AG09309 (cell line): ENCODE results near the gene NATD1.

Experiments
- DNase-seq: peaks from one replicate; pipeline ENCODE4 v3.0.0-alpha.2; 2010; ENCODE audit warnings: low read depth
- H3K4me3 ChIP-seq: 2 replicates; pipeline ENCODE4 v1.5.1; 2011; ENCODE audit warnings: mild to moderate bottlenecking, low read depth, low read length, moderate library complexity; ENCODE audit not compliant: control insufficient read depth
- TF ChIP-seq, protein P1 (sequence below): IDR thresholded peaks from 2 replicates; pipeline ENCODE4 v1.5.1; 2011; ENCODE audit warnings: mild to moderate bottlenecking, low read depth, low read length, inconsistent platforms; ENCODE audit not compliant: insufficient read depth, control insufficient read depth; ENCODE audit errors: missing control alignments

NATD1 gene

DNA sequence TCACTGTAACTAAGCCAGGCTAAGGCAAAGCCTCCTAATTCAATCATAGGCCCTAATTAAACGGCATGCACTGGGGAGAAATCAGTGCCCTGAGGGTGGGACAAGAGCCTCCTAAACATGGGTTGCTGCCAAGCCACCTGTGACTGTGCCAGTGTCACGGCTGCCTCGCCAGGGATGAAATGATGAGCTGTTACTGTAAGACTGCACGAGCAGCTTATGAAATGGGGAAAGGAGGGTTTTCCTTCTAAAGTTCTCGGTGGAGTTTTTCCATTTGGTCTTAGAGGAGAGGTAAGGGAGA, 52.0 kb downstream of the NATD1 start:
- TF ChIP-seq, protein P1, sequence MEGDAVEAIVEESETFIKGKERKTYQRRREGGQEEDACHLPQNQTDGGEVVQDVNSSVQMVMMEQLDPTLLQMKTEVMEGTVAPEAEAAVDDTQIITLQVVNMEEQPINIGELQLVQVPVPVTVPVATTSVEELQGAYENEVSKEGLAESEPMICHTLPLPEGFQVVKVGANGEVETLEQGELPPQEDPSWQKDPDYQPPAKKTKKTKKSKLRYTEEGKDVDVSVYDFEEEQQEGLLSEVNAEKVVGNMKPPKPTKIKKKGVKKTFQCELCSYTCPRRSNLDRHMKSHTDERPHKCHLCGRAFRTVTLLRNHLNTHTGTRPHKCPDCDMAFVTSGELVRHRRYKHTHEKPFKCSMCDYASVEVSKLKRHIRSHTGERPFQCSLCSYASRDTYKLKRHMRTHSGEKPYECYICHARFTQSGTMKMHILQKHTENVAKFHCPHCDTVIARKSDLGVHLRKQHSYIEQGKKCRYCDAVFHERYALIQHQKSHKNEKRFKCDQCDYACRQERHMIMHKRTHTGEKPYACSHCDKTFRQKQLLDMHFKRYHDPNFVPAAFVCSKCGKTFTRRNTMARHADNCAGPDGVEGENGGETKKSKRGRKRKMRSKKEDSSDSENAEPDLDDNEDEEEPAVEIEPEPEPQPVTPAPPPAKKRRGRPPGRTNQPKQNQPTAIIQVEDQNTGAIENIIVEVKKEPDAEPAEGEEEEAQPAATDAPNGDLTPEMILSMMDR, result no peak
- DNase-seq, result no peak

DNA sequence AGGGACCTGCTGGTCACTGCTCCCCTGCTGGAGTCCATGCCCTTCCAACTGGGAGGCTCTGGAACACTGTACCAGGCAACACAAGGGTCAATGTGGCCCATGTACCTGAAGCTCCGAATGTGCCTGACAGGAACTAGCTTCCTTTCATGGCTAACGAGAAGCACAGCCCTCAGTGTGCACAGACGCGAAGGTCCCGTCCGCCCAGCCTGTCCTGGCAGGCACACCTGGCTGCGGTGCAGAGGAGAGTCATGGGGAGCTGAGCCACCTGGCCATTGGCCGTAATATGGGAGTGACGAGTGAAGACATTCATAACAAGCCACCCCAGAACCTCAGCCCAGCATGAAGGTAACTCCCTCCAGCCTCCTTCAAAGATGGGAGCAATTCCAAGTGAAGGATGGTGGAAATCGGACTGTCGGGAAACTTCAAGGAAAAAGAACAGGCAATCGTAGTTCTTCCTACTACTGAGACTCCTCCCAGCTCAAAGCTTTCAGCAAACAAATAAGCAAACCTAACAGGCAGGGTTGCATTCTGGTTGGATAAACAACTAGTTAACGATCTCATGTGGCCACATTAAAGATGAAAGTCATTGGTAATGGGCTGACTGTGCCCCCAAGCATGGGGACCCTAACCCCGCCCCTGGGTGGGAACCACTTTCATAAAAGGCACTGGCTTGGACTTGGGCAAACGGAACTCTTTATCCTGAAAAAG, 52.5 kb downstream of the NATD1 start:
- DNase-seq, result no peak
- TF ChIP-seq, protein P1, result no peak
- no peak overlapping the region for H3K4me3 ChIP-seq

More for the DNA sequence above, 52.0 kb downstream of the NATD1 start:
- no peak overlapping the region for H3K4me3 ChIP-seq

DNA sequence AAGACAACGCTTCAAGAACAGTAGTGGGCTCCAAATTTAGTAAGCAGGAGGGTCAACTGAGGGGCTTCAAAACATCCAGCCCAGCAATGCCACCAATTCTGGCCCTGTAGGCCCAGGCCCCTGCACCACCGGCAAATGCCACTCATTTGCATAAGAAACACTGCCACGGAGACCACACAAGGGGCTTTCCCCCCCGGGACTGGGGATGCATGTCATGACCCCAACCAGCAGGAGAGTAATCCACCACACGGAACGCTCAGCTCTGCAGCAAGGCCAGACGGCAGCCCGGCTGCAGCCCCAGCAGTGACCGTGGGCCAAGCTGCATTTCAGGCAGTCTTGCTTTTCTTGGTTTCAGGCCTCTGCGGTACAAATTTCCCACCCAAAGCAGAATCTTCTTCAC, 53.4 kb downstream of the NATD1 start:
- TF ChIP-seq, protein P1, result no peak
- no peak overlapping the region for H3K4me3 ChIP-seq
- DNase-seq, result no peak

DNA sequence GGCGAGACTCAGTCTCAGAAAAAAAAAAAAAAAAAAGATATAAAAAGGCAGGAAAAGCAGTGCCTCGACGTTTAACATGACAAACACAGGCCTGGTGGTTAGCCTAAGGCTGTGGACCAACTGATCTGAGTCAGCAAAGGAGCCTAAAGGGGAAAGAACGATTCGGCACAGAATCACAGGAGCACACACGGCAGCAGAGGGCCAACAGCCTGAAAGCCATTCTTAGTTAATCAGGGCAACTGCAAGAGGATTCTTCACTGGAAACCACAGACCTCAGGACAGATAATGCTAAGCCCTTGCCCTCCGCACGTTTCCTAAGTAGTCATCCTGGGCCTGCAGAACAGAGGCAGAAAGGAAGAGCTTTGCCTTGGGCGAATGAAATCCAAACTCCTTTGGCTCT, 53.9 kb downstream of the NATD1 start:
- DNase-seq, result peak; percentile 92
- H3K4me3 ChIP-seq, result no peak overlapping the region
- TF ChIP-seq, protein P1, result no peak

DNA sequence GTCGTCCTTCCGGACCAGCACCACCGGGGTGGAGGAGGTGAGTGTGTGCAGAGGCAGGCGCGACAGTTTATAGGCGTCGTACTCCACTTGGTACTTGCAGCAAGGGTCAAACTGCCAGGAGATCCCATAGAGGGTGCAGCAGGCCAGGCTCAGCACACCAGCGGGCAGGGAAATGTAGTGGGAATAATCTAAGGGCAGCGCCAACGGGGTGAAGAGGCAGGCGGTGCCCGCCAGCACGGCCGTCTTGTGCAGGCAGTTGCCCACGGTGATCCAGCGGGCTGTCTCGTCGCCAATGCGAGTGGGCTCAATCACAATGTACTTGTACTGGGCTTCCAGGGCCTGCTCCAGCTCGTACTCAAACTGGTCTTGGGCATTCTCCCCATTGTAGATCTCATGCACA, 54.8 kb downstream of the NATD1 start:
- H3K4me3 ChIP-seq, result no peak overlapping the region
- TF ChIP-seq, protein P1, result no peak
- DNase-seq, result no peak

DNA sequence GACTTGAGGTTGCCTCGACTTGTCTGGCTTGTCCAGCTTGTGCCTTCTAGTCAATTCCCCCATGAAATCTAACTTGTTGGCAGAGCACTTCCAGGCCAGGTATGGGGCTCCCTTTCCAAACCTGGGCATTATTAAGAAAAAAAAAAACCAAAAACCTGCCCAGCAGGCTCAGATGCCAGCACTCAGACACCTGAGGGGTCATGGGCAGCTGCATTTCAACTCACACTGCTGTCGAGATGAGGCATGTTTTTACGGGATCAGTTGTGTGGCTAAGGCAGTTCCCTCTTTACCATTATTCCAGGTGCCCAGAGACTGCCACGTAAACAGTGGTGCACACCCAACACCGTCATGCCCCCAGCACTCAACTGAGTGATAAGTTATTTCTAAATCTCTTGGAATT, 57.1 kb downstream of the NATD1 start:
- no peak overlapping the region for H3K4me3 ChIP-seq
- TF ChIP-seq, protein P1, result no peak
- no peak for DNase-seq

DNA sequence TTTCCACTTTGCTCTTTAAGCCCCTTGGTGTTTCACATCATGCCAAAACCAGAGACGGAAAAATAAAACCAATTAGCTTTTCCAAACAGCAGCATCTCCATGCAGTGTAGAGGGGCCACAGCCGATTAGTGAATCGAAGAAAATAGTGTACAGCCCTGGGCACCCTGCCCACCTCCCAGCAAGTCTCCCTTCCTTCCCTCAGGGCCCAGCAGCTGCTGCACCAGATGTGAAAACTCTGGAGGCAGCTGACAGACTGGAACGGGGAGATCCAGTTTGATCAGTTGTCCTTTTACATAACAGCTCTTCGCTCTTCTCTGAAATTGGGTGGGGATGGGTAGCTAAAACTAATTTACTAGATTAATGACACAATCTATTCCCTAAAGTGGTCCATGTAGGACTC, 58.5 kb downstream of the NATD1 start:
- DNase-seq, result no peak
- H3K4me3 ChIP-seq, result no peak overlapping the region
- TF ChIP-seq, protein P1, result no peak
